ENCODE results near the gene NEU4. TPM values are rescaled to one million over a fixed set of nuclear protein-coding genes. Genes with fewer than 3 reads are reported as not detected.

The NEU4 gene
- total RNA-seq, 1 experiment from 2014 or later: 3.9 TPM

GRCh38 chr2:241848761-241849615 is 40.0 kb downstream of the NEU4 start:
- Mint-ChIP-seq H3K4me1 (ENCODE audit: low read depth, unreplicated experiment) (no peaks in the 10 kb centered on the region), H3K27ac (ENCODE audit: unreplicated experiment) (no peak overlapping the region), H3K4me3 (ENCODE audit: unreplicated experiment) (no peak overlapping the region), H3K9me3 (ENCODE audit: unreplicated experiment) (no peaks in the 10 kb centered on the region), H3K36me3 (ENCODE audit: insufficient read depth, unreplicated experiment) (no peaks in the 10 kb centered on the region), H3K27me3 (ENCODE audit: insufficient read depth, unreplicated experiment) (no peaks in the 10 kb centered on the region)
- ChIA-PET POLR2A (no interaction called here), CTCF (no interaction called here)
- no peaks in the 10 kb centered on the region for H3K9me3 ChIP-seq
- no peaks in the 10 kb centered on the region for H3K27me3 ChIP-seq (replicated peaks; ENCODE audit: control insufficient read depth, insufficient read depth, low read length)
- intact Hi-C loops (cut with micrococcal nuclease; ENCODE audit: unreplicated experiment): no loop called here
- DNase-seq: no peak
- TF ChIP-seq CTCF (IDR thresholded peaks at IDR 0.05; ENCODE audit: insufficient read depth in 1 of 2, low read depth in 1 of 2, low read length in 1 of 2, severe bottlenecking in 1 of 2, unreplicated experiment in 1 of 2): no peak
- peaks cover 5% of the 10 kb centered on the region; the same call in 1 of the 2 replicates for H3K4me1 ChIP-seq
- no peaks in the 10 kb centered on the region for H3K36me3 ChIP-seq (ENCODE audit: control insufficient read depth, insufficient read depth, low read length)
- H3K4me3 ChIP-seq (ENCODE audit: low read depth, low read length): no peak overlapping the region
- BruUV-seq (replicated peaks): no TSS peak

GRCh38 chr2:241849616-241850543 is 40.9 kb downstream of the NEU4 start:
- Mint-ChIP-seq H3K9me3 (ENCODE audit: unreplicated experiment) (no peaks in the 10 kb centered on the region), H3K4me1 (ENCODE audit: low read depth, unreplicated experiment) (no peaks in the 10 kb centered on the region), H3K27me3 (ENCODE audit: insufficient read depth, unreplicated experiment) (no peaks in the 10 kb centered on the region), H3K27ac (ENCODE audit: unreplicated experiment) (no peak overlapping the region), H3K4me3 (ENCODE audit: unreplicated experiment) (no peak overlapping the region), H3K36me3 (ENCODE audit: insufficient read depth, unreplicated experiment) (no peaks in the 10 kb centered on the region)
- no peak for DNase-seq
- no peak for TF ChIP-seq CTCF (IDR thresholded peaks at IDR 0.05; ENCODE audit: insufficient read depth in 1 of 2, low read depth in 1 of 2, low read length in 1 of 2, severe bottlenecking in 1 of 2, unreplicated experiment in 1 of 2)
- Histone ChIP-seq H3K36me3 (ENCODE audit: control insufficient read depth, insufficient read depth, low read length) (no peaks in the 10 kb centered on the region), H3K9me3 (no peaks in the 10 kb centered on the region), H3K4me1 (peaks cover 3% of the 10 kb centered on the region; the same call in 1 of the 2 replicates), H3K27me3 (replicated peaks; ENCODE audit: control insufficient read depth, insufficient read depth, low read length) (no peaks in the 10 kb centered on the region), H3K4me3 (ENCODE audit: low read depth, low read length) (no peak overlapping the region)
- BruUV-seq (replicated peaks): no TSS peak
- intact Hi-C loops (cut with micrococcal nuclease; ENCODE audit: unreplicated experiment): no loop called here
- POLR2A ChIA-PET: no interaction called here
- CTCF ChIA-PET: interaction anchor here (0.7 to 0.9 kb wide), 2 partner anchors 9 to 13 kb away, joined by 3 read pairs; no protein-coding TSS in a partner anchor

DNA sequence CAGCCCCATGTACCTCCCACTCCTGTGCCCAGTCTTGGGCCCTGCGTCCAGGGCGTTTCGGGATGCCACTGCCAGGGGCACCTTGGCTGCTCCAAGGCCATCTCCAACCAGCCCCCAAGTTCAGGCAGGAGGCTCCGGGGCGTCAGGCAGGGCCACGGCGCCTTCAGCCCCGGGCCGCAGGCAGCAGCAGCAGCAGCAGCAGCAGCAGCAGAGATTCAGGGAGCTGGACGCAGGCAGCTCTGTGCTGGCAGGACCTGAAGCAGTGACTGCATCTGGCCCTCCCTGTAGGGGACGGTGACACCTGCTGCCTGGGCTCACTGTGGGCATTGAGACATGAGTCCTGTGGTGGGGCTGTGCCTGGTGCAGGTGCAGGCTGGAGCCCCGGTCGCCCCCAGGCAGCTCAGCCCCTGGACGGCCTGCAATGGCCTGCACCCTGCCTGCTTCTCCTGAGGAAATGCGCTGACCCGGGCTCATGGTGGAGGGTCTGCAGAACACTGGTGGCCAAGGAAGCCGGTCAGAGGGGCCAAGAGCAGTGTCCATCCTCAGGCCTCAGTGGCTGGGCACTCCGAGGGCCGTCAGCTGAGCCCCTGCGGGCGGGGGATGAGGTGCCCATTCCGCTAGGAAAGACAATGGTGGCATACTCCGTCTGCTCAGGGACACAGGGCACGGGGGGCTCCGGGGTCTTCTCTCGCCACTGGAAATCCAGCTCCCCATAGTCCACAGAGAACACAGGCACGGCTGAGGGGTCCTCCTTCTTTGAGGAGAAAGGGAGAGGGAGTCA is 41.7 kb downstream of the NEU4 start:
- BruUV-seq (replicated peaks): no TSS peak
- Mint-ChIP-seq H3K4me1 (ENCODE audit: low read depth, unreplicated experiment) (no peaks in the 10 kb centered on the region), H3K9me3 (ENCODE audit: unreplicated experiment) (no peaks in the 10 kb centered on the region), H3K27me3 (ENCODE audit: insufficient read depth, unreplicated experiment) (no peaks in the 10 kb centered on the region), H3K27ac (ENCODE audit: unreplicated experiment) (no peak overlapping the region), H3K4me3 (ENCODE audit: unreplicated experiment) (no peak overlapping the region), H3K36me3 (ENCODE audit: insufficient read depth, unreplicated experiment) (no peaks in the 10 kb centered on the region)
- no peaks in the 10 kb centered on the region for H3K9me3 ChIP-seq
- intact Hi-C loops (cut with micrococcal nuclease; ENCODE audit: unreplicated experiment): no loop called here
- CTCF ChIA-PET: interaction anchor here (0.7 to 0.9 kb wide), 2 partner anchors 10 to 14 kb away, joined by 3 read pairs; no protein-coding TSS in a partner anchor
- H3K4me1 ChIP-seq: no peaks in the 10 kb centered on the region
- H3K36me3 ChIP-seq (ENCODE audit: control insufficient read depth, insufficient read depth, low read length): no peaks in the 10 kb centered on the region
- no peaks in the 10 kb centered on the region for H3K27me3 ChIP-seq (replicated peaks; ENCODE audit: control insufficient read depth, insufficient read depth, low read length)
- POLR2A ChIA-PET: no interaction called here
- TF ChIP-seq CTCF (IDR thresholded peaks at IDR 0.05; ENCODE audit: insufficient read depth in 1 of 2, low read depth in 1 of 2, low read length in 1 of 2, severe bottlenecking in 1 of 2, unreplicated experiment in 1 of 2): no peak
- no peak for DNase-seq
- no peak overlapping the region for H3K4me3 ChIP-seq (ENCODE audit: low read depth, low read length)

Measured in Caco-2 (cell line).